ENCODE data around the gene CELA1.

Gene CELA1

GRCh38 chr12:51330186-51330585 lies 16.3 kb downstream of the CELA1 start:
- no peak overlapping the region for H3K27ac ChIP-seq (ENCODE audit: insufficient read depth, low read length, poor library complexity, severe bottlenecking)

GRCh38 chr12:51329742-51330141 lies 16.7 kb downstream of the CELA1 start:
- DNase-seq = no peak
- Histone ChIP-seq H3K4me3 (ENCODE audit: insufficient read depth, low read depth, low read length, poor library complexity, severe bottlenecking) (peak overlapping the region; percentile 18), H3K9me3 (ENCODE audit: control insufficient read depth, low read length) (no peaks in the 10 kb centered on the region)

More at GRCh38 chr12:51330186-51330585, 16.3 kb downstream of the CELA1 start:
- Histone ChIP-seq H3K9me3 (ENCODE audit: control insufficient read depth, low read length) (no peaks in the 10 kb centered on the region), H3K27me3 (replicated peaks; ENCODE audit: control insufficient read depth, insufficient read depth, low read length, poor library complexity, severe bottlenecking) (no peaks in the 10 kb centered on the region), H3K4me1 (ENCODE audit: control insufficient read depth, insufficient read depth, low read length, poor library complexity, severe bottlenecking) (peaks cover 35% of the 10 kb centered on the region), H3K4me3 (ENCODE audit: insufficient read depth, low read depth, low read length, poor library complexity, severe bottlenecking) (no peak overlapping the region), H3K36me3 (ENCODE audit: control insufficient read depth, insufficient read depth, low read length) (no peaks in the 10 kb centered on the region)
- no peak for DNase-seq

GRCh38 chr12:51328587-51328986 lies 17.9 kb downstream of the CELA1 start:
- Histone ChIP-seq H3K27ac (ENCODE audit: insufficient read depth, low read length, poor library complexity, severe bottlenecking) (peak overlapping the region; percentile 30), H3K9me3 (ENCODE audit: control insufficient read depth, low read length) (no peaks in the 10 kb centered on the region), H3K4me3 (ENCODE audit: insufficient read depth, low read depth, low read length, poor library complexity, severe bottlenecking) (no peak overlapping the region), H3K27me3 (replicated peaks; ENCODE audit: control insufficient read depth, insufficient read depth, low read length, poor library complexity, severe bottlenecking) (no peaks in the 10 kb centered on the region), H3K36me3 (ENCODE audit: control insufficient read depth, insufficient read depth, low read length) (no peaks in the 10 kb centered on the region), H3K4me1 (ENCODE audit: control insufficient read depth, insufficient read depth, low read length, poor library complexity, severe bottlenecking) (peaks cover 50% of the 10 kb centered on the region)
- DNase-seq = no peak

More at GRCh38 chr12:51329742-51330141, 16.7 kb downstream of the CELA1 start:
- Histone ChIP-seq H3K36me3 (ENCODE audit: control insufficient read depth, insufficient read depth, low read length) (no peaks in the 10 kb centered on the region), H3K27ac (ENCODE audit: insufficient read depth, low read length, poor library complexity, severe bottlenecking) (peak overlapping the region; percentile 46), H3K27me3 (replicated peaks; ENCODE audit: control insufficient read depth, insufficient read depth, low read length, poor library complexity, severe bottlenecking) (no peaks in the 10 kb centered on the region), H3K4me1 (ENCODE audit: control insufficient read depth, insufficient read depth, low read length, poor library complexity, severe bottlenecking) (peaks cover 39% of the 10 kb centered on the region)

- Histone ChIP-seq H3K4me3 (ENCODE audit: insufficient read depth, low read depth, low read length, poor library complexity, severe bottlenecking) (no peak overlapping the region), H3K36me3 (ENCODE audit: control insufficient read depth, insufficient read depth, low read length) (no peaks in the 10 kb centered on the region), H3K27me3 (replicated peaks; ENCODE audit: control insufficient read depth, insufficient read depth, low read length, poor library complexity, severe bottlenecking) (no peaks in the 10 kb centered on the region), H3K4me1 (ENCODE audit: control insufficient read depth, insufficient read depth, low read length, poor library complexity, severe bottlenecking) (peaks cover 54% of the 10 kb centered on the region), H3K27ac (ENCODE audit: insufficient read depth, low read length, poor library complexity, severe bottlenecking) (peak overlapping the region; percentile 11), H3K9me3 (ENCODE audit: control insufficient read depth, low read length) (no peaks in the 10 kb centered on the region)
- DNase-seq = no peak
These were observed 19.6 kb downstream of the CELA1 start for GRCh38 chr12:51326698-51327439.

- no peak for DNase-seq
- H3K36me3 ChIP-seq (ENCODE audit: control insufficient read depth, insufficient read depth, low read length) = no peaks in the 10 kb centered on the region
- no peak overlapping the region for H3K4me3 ChIP-seq (ENCODE audit: insufficient read depth, low read depth, low read length, poor library complexity, severe bottlenecking)
- no peaks in the 10 kb centered on the region for H3K9me3 ChIP-seq (ENCODE audit: control insufficient read depth, low read length)
- H3K27ac ChIP-seq (ENCODE audit: insufficient read depth, low read length, poor library complexity, severe bottlenecking) = peak overlapping the region; percentile 7
- no peaks in the 10 kb centered on the region for H3K27me3 ChIP-seq (replicated peaks; ENCODE audit: control insufficient read depth, insufficient read depth, low read length, poor library complexity, severe bottlenecking)
- H3K4me1 ChIP-seq (ENCODE audit: control insufficient read depth, insufficient read depth, low read length, poor library complexity, severe bottlenecking) = peaks cover 67% of the 10 kb centered on the region
These were observed 21.5 kb downstream of the CELA1 start for GRCh38 chr12:51324953-51325352.

GRCh38 chr12:51323966-51324895 lies 22.2 kb downstream of the CELA1 start, which contains the start of gene BIN2:
Gene BIN2 (minus strand): TSS chr12:51324174. CDS start chr12:51324102, 72 bp downstream.
- H3K9me3 ChIP-seq (ENCODE audit: control insufficient read depth, low read length) = no peaks in the 10 kb centered on the region
- peak; percentile 56 to 63 (median 57) for DNase-seq
- H3K36me3 ChIP-seq (ENCODE audit: control insufficient read depth, insufficient read depth, low read length) = no peaks in the 10 kb centered on the region
- peak within 1 kb of the TSS; percentile 68 for H3K4me3 ChIP-seq (ENCODE audit: insufficient read depth, low read depth, low read length, poor library complexity, severe bottlenecking)
- peak within 1 kb of the TSS; percentile 94 for H3K27ac ChIP-seq (ENCODE audit: insufficient read depth, low read length, poor library complexity, severe bottlenecking)
- peaks cover 68% of the 10 kb centered on the region for H3K4me1 ChIP-seq (ENCODE audit: control insufficient read depth, insufficient read depth, low read length, poor library complexity, severe bottlenecking)
- no peaks in the 10 kb centered on the region for H3K27me3 ChIP-seq (replicated peaks; ENCODE audit: control insufficient read depth, insufficient read depth, low read length, poor library complexity, severe bottlenecking)

- Histone ChIP-seq H3K36me3 (ENCODE audit: control insufficient read depth, insufficient read depth, low read length) (no peaks in the 10 kb centered on the region), H3K4me1 (ENCODE audit: control insufficient read depth, insufficient read depth, low read length, poor library complexity, severe bottlenecking) (peaks cover 70% of the 10 kb centered on the region), H3K27ac (ENCODE audit: insufficient read depth, low read length, poor library complexity, severe bottlenecking) (peak overlapping the region; percentile 94), H3K9me3 (ENCODE audit: control insufficient read depth, low read length) (no peaks in the 10 kb centered on the region), H3K4me3 (ENCODE audit: insufficient read depth, low read depth, low read length, poor library complexity, severe bottlenecking) (peak overlapping the region; percentile 68), H3K27me3 (replicated peaks; ENCODE audit: control insufficient read depth, insufficient read depth, low read length, poor library complexity, severe bottlenecking) (no peaks in the 10 kb centered on the region)
- DNase-seq = peak; percentile 40 to 56 (median 50)
These were observed 23.0 kb downstream of the CELA1 start for GRCh38 chr12:51323317-51323960.

- Histone ChIP-seq H3K4me1 (ENCODE audit: control insufficient read depth, insufficient read depth, low read length, poor library complexity, severe bottlenecking) (peaks cover 68% of the 10 kb centered on the region), H3K27ac (ENCODE audit: insufficient read depth, low read length, poor library complexity, severe bottlenecking) (peak overlapping the region; percentile 94), H3K27me3 (replicated peaks; ENCODE audit: control insufficient read depth, insufficient read depth, low read length, poor library complexity, severe bottlenecking) (no peaks in the 10 kb centered on the region), H3K4me3 (ENCODE audit: insufficient read depth, low read depth, low read length, poor library complexity, severe bottlenecking) (peak overlapping the region; percentile 68), H3K36me3 (ENCODE audit: control insufficient read depth, insufficient read depth, low read length) (no peaks in the 10 kb centered on the region), H3K9me3 (ENCODE audit: control insufficient read depth, low read length) (no peaks in the 10 kb centered on the region)
- DNase-seq = no peak
These were observed 24.0 kb downstream of the CELA1 start for GRCh38 chr12:51322452-51322851.

- H3K4me1 ChIP-seq (ENCODE audit: control insufficient read depth, insufficient read depth, low read length, poor library complexity, severe bottlenecking) = peaks cover 67% of the 10 kb centered on the region
These were observed 24.6 kb downstream of the CELA1 start for GRCh38 chr12:51321882-51322281.

More at GRCh38 chr12:51321882-51322281, 24.6 kb downstream of the CELA1 start:
- H3K36me3 ChIP-seq (ENCODE audit: control insufficient read depth, insufficient read depth, low read length) = no peaks in the 10 kb centered on the region
- no peaks in the 10 kb centered on the region for H3K27me3 ChIP-seq (replicated peaks; ENCODE audit: control insufficient read depth, insufficient read depth, low read length, poor library complexity, severe bottlenecking)
- H3K4me3 ChIP-seq (ENCODE audit: insufficient read depth, low read depth, low read length, poor library complexity, severe bottlenecking) = peak overlapping the region; percentile 68
- DNase-seq = no peak
- H3K9me3 ChIP-seq (ENCODE audit: control insufficient read depth, low read length) = no peaks in the 10 kb centered on the region
- peak overlapping the region; percentile 94 for H3K27ac ChIP-seq (ENCODE audit: insufficient read depth, low read length, poor library complexity, severe bottlenecking)
